ENCODE results near the gene SUMO4. TPM values are rescaled to one million over a fixed set of nuclear protein-coding genes. Genes with fewer than 3 reads are reported as not detected.

Gene SUMO4
- total RNA-seq, 4 donors from 2014 or later = 0.33 to 6.3 TPM; not detected in 2

DNA sequence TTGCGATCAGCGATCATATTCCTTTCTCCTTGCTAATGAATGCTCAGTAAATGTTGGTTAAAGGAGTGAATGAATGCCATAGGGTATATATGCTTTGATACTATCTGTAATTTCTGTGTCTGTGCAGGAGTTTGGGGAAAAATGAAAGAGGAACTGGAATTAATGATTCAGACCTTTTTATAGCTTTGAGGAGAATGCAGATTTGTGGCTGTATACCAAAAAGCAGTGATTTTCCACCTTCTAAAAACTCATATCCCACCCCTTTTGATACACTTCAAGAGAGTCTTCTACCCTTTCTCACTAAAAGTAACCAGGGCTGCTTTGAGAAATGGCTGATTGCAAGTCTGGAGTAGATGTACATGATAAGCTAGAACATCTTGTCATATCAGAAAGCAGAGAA lies 26.6 kb upstream of the SUMO4 start:
- no peaks in the 10 kb centered on the region for H3K9me3 ChIP-seq
- no peaks in the 10 kb centered on the region for H3K27me3 ChIP-seq
- TF ChIP-seq, protein P1, sequence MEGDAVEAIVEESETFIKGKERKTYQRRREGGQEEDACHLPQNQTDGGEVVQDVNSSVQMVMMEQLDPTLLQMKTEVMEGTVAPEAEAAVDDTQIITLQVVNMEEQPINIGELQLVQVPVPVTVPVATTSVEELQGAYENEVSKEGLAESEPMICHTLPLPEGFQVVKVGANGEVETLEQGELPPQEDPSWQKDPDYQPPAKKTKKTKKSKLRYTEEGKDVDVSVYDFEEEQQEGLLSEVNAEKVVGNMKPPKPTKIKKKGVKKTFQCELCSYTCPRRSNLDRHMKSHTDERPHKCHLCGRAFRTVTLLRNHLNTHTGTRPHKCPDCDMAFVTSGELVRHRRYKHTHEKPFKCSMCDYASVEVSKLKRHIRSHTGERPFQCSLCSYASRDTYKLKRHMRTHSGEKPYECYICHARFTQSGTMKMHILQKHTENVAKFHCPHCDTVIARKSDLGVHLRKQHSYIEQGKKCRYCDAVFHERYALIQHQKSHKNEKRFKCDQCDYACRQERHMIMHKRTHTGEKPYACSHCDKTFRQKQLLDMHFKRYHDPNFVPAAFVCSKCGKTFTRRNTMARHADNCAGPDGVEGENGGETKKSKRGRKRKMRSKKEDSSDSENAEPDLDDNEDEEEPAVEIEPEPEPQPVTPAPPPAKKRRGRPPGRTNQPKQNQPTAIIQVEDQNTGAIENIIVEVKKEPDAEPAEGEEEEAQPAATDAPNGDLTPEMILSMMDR (IDR thresholded peaks at IDR 0.05 in 4 of 5, conservative IDR thresholded peaks at IDR 0.05 in 1 of 5) = no peak
- no peak for TF ChIP-seq POLR2A (IDR thresholded peaks at IDR 0.05)
- in situ Hi-C loops (cut with MboI; ENCODE audit: low sequenced_read_pairs in 4 of 4) = no loop called here
- peaks cover 0 to 8% of the 10 kb centered on the region in 2 donors for H3K36me3 ChIP-seq
- no peaks in the 10 kb centered on the region for H3K4me1 ChIP-seq
- ATAC-seq (no peak), DNase-seq (no peak)
- H3K27ac ChIP-seq = no peak overlapping the region
- no peak overlapping the region for H3K4me3 ChIP-seq
- intact Hi-C loops (cut with DNase I; ENCODE audit: low total_unique reads) = no loop called here

DNA sequence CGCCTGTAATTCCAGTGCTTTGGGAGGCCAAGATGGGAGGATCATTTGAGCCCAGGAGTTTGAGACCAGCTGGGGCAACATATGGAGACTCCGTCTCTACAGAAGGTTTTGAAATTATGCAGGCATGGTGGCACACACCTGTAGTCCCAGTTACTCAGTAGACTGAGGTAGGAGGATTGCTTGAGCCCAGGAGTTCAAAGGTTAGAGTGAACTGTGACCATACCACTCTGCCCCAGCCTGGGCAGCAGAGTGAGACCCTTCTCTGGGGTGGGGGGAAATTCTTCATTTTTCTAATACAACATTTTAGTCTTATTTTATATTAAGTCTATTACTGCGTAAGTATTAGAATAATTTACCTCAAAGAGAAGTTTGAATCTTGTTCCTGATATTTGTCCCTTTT lies 20.1 kb upstream of the SUMO4 start:
- intact Hi-C loops (cut with DNase I; ENCODE audit: low total_unique reads) = no loop called here
- H3K27ac ChIP-seq = no peak overlapping the region
- no peak for TF ChIP-seq POLR2A (IDR thresholded peaks at IDR 0.05)
- TF ChIP-seq, protein P1 (IDR thresholded peaks at IDR 0.05 in 4 of 5, conservative IDR thresholded peaks at IDR 0.05 in 1 of 5) = no peak
- H3K27me3 ChIP-seq = no peaks in the 10 kb centered on the region
- no peak for DNase-seq
- no peaks in the 10 kb centered on the region for H3K4me1 ChIP-seq
- H3K9me3 ChIP-seq = no peaks in the 10 kb centered on the region
- peaks cover 0 to 38% of the 10 kb centered on the region in 2 donors for H3K36me3 ChIP-seq
- no peak overlapping the region for H3K4me3 ChIP-seq
- no peak for ATAC-seq
- in situ Hi-C loops (cut with MboI; ENCODE audit: low sequenced_read_pairs in 4 of 4) = no loop called here

DNA sequence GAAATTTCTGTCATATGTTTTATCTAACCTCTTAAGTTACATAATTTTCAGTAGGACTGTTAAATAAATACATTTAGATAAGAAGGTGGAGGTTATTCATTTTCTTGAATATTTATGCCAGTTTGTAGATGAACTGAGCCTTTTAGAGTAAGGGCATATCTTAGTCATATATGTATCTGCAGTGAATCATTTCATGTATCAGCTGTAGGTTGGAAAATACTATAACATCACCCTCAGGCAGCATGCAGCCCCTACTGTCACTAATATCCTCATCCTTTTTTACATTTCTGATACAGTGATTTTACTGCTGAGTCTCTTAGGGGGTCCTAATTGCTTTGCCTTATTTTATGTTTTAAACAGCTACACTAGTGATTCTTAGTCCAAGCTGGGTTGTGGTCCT lies 19.5 kb upstream of the SUMO4 start:
- TF ChIP-seq, protein P1 (IDR thresholded peaks at IDR 0.05 in 4 of 5, conservative IDR thresholded peaks at IDR 0.05 in 1 of 5) = no peak
- TF ChIP-seq POLR2A (IDR thresholded peaks at IDR 0.05) = no peak
- Histone ChIP-seq H3K4me3 (no peak overlapping the region), H3K27ac (no peak overlapping the region), H3K9me3 (no peaks in the 10 kb centered on the region), H3K36me3 (peaks cover 0 to 38% of the 10 kb centered on the region in 2 donors), H3K4me1 (no peaks in the 10 kb centered on the region), H3K27me3 (no peaks in the 10 kb centered on the region)
- ATAC-seq = no peak
- intact Hi-C loops (cut with DNase I; ENCODE audit: low total_unique reads) (no loop called here), in situ Hi-C loops (cut with MboI; ENCODE audit: low sequenced_read_pairs in 4 of 4) (no loop called here)
- no peak for DNase-seq

DNA sequence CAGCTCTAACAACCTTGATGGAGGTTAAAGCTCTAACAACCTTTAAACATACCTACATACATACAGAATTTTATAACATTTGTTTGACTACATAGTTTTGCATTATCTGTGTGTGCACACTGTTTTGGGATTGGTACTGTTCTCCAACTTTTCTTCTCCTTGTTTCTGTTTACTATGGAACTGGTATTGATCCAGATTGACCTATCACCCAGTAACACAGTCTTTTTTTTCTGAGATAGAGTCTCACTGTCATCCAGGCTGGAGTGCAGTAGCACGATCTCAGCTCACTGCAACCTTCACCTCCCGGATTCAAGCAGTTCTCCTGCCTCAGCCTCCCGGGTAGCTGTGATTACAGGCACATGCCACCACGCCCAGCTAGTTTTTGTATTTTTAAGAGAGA lies 16.7 kb upstream of the SUMO4 start:
- intact Hi-C loops (cut with DNase I; ENCODE audit: low total_unique reads) = no loop called here
- H3K9me3 ChIP-seq = no peaks in the 10 kb centered on the region
- TF ChIP-seq, protein P1 (IDR thresholded peaks at IDR 0.05 in 4 of 5, conservative IDR thresholded peaks at IDR 0.05 in 1 of 5) = no peak
- TF ChIP-seq POLR2A (IDR thresholded peaks at IDR 0.05) = no peak
- DNase-seq = no peak
- no peak for ATAC-seq
- peaks cover 0 to 13% of the 10 kb centered on the region in 2 donors for H3K4me1 ChIP-seq
- H3K36me3 ChIP-seq = peaks cover 0 to 31% of the 10 kb centered on the region in 2 donors
- H3K4me3 ChIP-seq = no peak overlapping the region
- H3K27me3 ChIP-seq = no peaks in the 10 kb centered on the region
- in situ Hi-C loops (cut with MboI; ENCODE audit: low sequenced_read_pairs in 4 of 4) = no loop called here
- no peak overlapping the region for H3K27ac ChIP-seq

DNA sequence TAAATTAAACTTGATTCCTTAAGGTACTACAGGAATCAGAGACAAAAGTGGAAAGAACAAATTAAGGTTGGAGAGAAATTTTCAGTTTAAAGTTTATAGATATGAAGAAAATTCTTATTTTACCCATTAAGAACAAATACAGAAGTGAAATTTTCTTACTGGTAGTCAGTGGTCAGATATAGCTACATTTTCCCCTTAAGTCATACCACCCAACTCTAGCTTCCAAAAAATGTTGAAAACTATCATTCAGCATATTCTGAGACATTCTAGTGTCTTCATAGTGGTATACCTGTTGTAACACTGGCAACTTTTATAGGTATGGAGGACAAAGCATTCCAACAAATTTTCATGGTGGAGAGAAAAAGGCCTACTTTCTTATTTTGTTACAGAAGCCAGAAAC lies 15.6 kb upstream of the SUMO4 start:
- H3K36me3 ChIP-seq = peaks cover 0 to 20% of the 10 kb centered on the region in 2 donors
- no peaks in the 10 kb centered on the region for H3K27me3 ChIP-seq
- no peak for ATAC-seq
- H3K4me3 ChIP-seq = no peak overlapping the region
- in situ Hi-C loops (cut with MboI; ENCODE audit: low sequenced_read_pairs in 4 of 4) (no loop called here), intact Hi-C loops (cut with DNase I; ENCODE audit: low total_unique reads) (no loop called here)
- H3K9me3 ChIP-seq = no peaks in the 10 kb centered on the region
- H3K27ac ChIP-seq = no peak overlapping the region
- TF ChIP-seq POLR2A (IDR thresholded peaks at IDR 0.05) = no peak
- TF ChIP-seq, protein P1 (IDR thresholded peaks at IDR 0.05 in 4 of 5, conservative IDR thresholded peaks at IDR 0.05 in 1 of 5) = no peak
- H3K4me1 ChIP-seq = peaks cover 0 to 13% of the 10 kb centered on the region in 2 donors
- no peak for DNase-seq

Data from gastrocnemius medialis (tissue), 4 donors.